Stimulated activated CD8-positive, alpha-beta memory T cell treated with anti-CD3 and anti-CD28 coated beads, Interleukin-15, amount 100 ng/mL, for 1 hour (primary cell): ENCODE results near the gene ARHGAP31.
A peak's percentile ranks its signal among the peaks of the same experiment; 100 is the strongest.
"Not testable (repeated sequence)": the region's sequence is repeated elsewhere in the genome, so short reads cannot be mapped to it uniquely, and the experiment has no call there.

Experiments used
- DNase-seq: peaks from one replicate; pipeline ENCODE4 v3.0.0-alpha.2; 2020; ENCODE audit warnings: low read depth

The ARHGAP31 gene

GRCh38 chr3:119350114-119350513 is 55.9 kb downstream of the ARHGAP31 start:
- no peak for DNase-seq

- DNase-seq: no peak
These were observed 57.4 kb downstream of the ARHGAP31 start for GRCh38 chr3:119351581-119351980.

GRCh38 chr3:119352034-119352609 is 57.9 kb downstream of the ARHGAP31 start:
- DNase-seq: peak; percentile 2

- DNase-seq: no peak
These were observed 58.8 kb downstream of the ARHGAP31 start for GRCh38 chr3:119352863-119353527.

GRCh38 chr3:119355608-119356007 is 61.4 kb downstream of the ARHGAP31 start:
- DNase-seq: not testable (repeated sequence)

GRCh38 chr3:119356646-119357045 is 62.5 kb downstream of the ARHGAP31 start:
- no peak for DNase-seq

- no peak for DNase-seq
These were observed 63.0 kb downstream of the ARHGAP31 start for GRCh38 chr3:119357190-119357589.

- no peak for DNase-seq
These were observed 65.5 kb downstream of the ARHGAP31 start for GRCh38 chr3:119359476-119360326.

GRCh38 chr3:119360736-119361462 is 66.7 kb downstream of the ARHGAP31 start:
- no peak for DNase-seq

- no peak for DNase-seq
These were observed 67.8 kb downstream of the ARHGAP31 start for GRCh38 chr3:119362010-119362409.

- DNase-seq: no peak
These were observed 69.0 kb downstream of the ARHGAP31 start for GRCh38 chr3:119362940-119363725.

- DNase-seq: no peak
These were observed 70.2 kb downstream of the ARHGAP31 start for GRCh38 chr3:119364401-119364800.

- DNase-seq: no peak
These were observed 71.2 kb downstream of the ARHGAP31 start for GRCh38 chr3:119365418-119365817.

GRCh38 chr3:119367000-119367399 is 72.8 kb downstream of the ARHGAP31 start:
- no peak for DNase-seq

- DNase-seq: no peak
These were observed 74.1 kb downstream of the ARHGAP31 start for GRCh38 chr3:119368298-119368697.

- not testable (repeated sequence) for DNase-seq
These were observed 77.6 kb downstream of the ARHGAP31 start for GRCh38 chr3:119371786-119372185.

- DNase-seq: no peak
These were observed 80.9 kb downstream of the ARHGAP31 start for GRCh38 chr3:119375106-119375505.

GRCh38 chr3:119375510-119375909 is 81.3 kb downstream of the ARHGAP31 start:
- no peak for DNase-seq

- DNase-seq: no peak
These were observed 82.6 kb downstream of the ARHGAP31 start for GRCh38 chr3:119376758-119377157.

GRCh38 chr3:119378259-119378803 is 84.1 kb downstream of the ARHGAP31 start:
- DNase-seq: no peak

- DNase-seq: no peak
These were observed 86.5 kb downstream of the ARHGAP31 start for GRCh38 chr3:119380697-119381096.
